SK-N-SH (cell line): Measurements from ENCODE around the gene ABR. TPM values are rescaled to one million over a fixed set of nuclear protein-coding genes. Genes with fewer than 3 reads are reported as not detected.

ENCODE experiments used
- CTCF ChIA-PET: fragments of 300-600, 350-600 bp; formaldehyde crosslinking; extraction: SDS; loops from one replicate; lab custom pipeline; 2021; lab: Yijun Ruan, JAX
- POLR2A ChIA-PET: fragments of 350-600 bp; sonication (Branson Sonifier 250); formaldehyde crosslinking; extraction: SDS; loops from one replicate; lab custom pipeline; 2020; ENCODE audit warnings: antibody characterized with exemption, inconsistent platforms; lab: Yijun Ruan, JAX
- DNase-seq: peaks from one replicate; pipeline ENCODE4 v3.0.0; 2012
- H2AFZ ChIP-seq: fragments of 200-600 bp; sonication (generic); 2 replicates; pipeline ENCODE4 v1.8.1; 2016; ENCODE audit warnings: antibody characterized with exemption, mild to moderate bottlenecking, low read depth
- H3F3A ChIP-seq: fragments of 200-600 bp; sonication (generic); replicated peaks from 2 replicates; pipeline ENCODE3; 2016; ENCODE audit warnings: antibody characterized with exemption, mild to moderate bottlenecking; ENCODE audit not compliant: insufficient read depth
- H3K27ac ChIP-seq, 2 experiments: fragments of 200-500 bp in 1 of 2; fragments of 200-600 bp in 1 of 2; sonication (Bioruptor generic) in 1 of 2; sonication (generic), shearing (Covaris generic) in 1 of 2; 2 replicates each; pipeline versions ENCODE4 v1.5.1 to v1.6.1; 2014 to 2016; ENCODE audit warnings: low read depth in 2 of 2, inconsistent platforms in 1 of 2, low read length in 1 of 2, mild to moderate bottlenecking in 1 of 2, mixed read lengths in 1 of 2
- H3K27me3 ChIP-seq: fragments of 200-600 bp; sonication (generic), shearing (Covaris generic); 2 replicates; pipeline ENCODE4 v1.6.1; 2016; ENCODE audit warnings: mixed run types; ENCODE audit not compliant: insufficient read depth
- H3K36me3 ChIP-seq, 2 experiments: fragments of 200-500 bp in 1 of 2; fragments of 200-600 bp in 1 of 2; sonication (Bioruptor generic) in 1 of 2; sonication (generic) in 1 of 2; replicated peaks in 1 of 2; 2 replicates each; pipeline versions ENCODE3 to v1.5.1; 2014 to 2016; ENCODE audit warnings: low read length in 1 of 2, mild to moderate bottlenecking in 1 of 2; ENCODE audit not compliant: insufficient read depth in 2 of 2, control insufficient read depth in 1 of 2
- H3K4me1 ChIP-seq, 2 experiments: fragments of 200-500 bp in 1 of 2; fragments of 200-600 bp in 1 of 2; sonication (Bioruptor generic) in 1 of 2; sonication (generic), shearing (Covaris generic) in 1 of 2; 2 replicates each; pipeline versions ENCODE4 v1.5.1 to v1.6.1; 2014 to 2016; ENCODE audit warnings: low read depth in 1 of 2, low read length in 1 of 2, mixed run types in 1 of 2; ENCODE audit not compliant: insufficient read depth in 2 of 2, control insufficient read depth in 1 of 2
- H3K4me2 ChIP-seq: fragments of 200-600 bp; sonication (generic), shearing (Covaris generic); 2 replicates; pipeline ENCODE4 v1.6.1; 2017; ENCODE audit warnings: mixed run types
- H3K4me3 ChIP-seq, 2 experiments: fragments of 200-500 bp in 1 of 2; fragments of 200-600 bp in 1 of 2; sonication (Bioruptor generic) in 1 of 2; sonication (generic), shearing (Covaris generic) in 1 of 2; 2 replicates each; pipeline versions ENCODE4 v1.5.1 to v1.8.1; 2014 to 2016; ENCODE audit warnings: low read depth in 2 of 2, inconsistent platforms in 1 of 2, low read length in 1 of 2, mild to moderate bottlenecking in 1 of 2, mixed read lengths in 1 of 2, moderate library complexity in 1 of 2
- H3K79me2 ChIP-seq: fragments of 200-600 bp; sonication (generic); 2 replicates; pipeline ENCODE4 v1.8.1; 2017; ENCODE audit warnings: mild to moderate bottlenecking; ENCODE audit not compliant: insufficient read depth
- H3K9ac ChIP-seq: fragments of 200-600 bp; sonication (generic); 2 replicates; pipeline ENCODE4 v1.6.1; 2017; ENCODE audit warnings: mixed run types
- H3K9me2 ChIP-seq: fragments of 200-600 bp; sonication (generic); 2 replicates; pipeline ENCODE4 v1.6.1; 2017; ENCODE audit warnings: mixed run types
- H3K9me3 ChIP-seq: fragments of 200-600 bp; sonication (generic); 2 replicates; pipeline ENCODE4 v1.6.1; 2017; ENCODE audit warnings: mixed run types, mild to moderate bottlenecking, moderate library complexity
- H4K20me1 ChIP-seq: fragments of 200-600 bp; sonication (generic); 2 replicates; pipeline ENCODE4 v1.6.1; 2017; ENCODE audit warnings: mild to moderate bottlenecking, mixed run types; ENCODE audit not compliant: insufficient read depth
- CHD2 ChIP-seq: fragments of 150-350 bp; IDR thresholded peaks from 2 replicates; pipeline ENCODE4 v1.6.1; 2018; ENCODE audit warnings: low read length; ENCODE audit not compliant: partially characterized antibody
- ELF1 ChIP-seq: IDR thresholded peaks from 2 replicates; pipeline ENCODE4 v1.4.0; 2012
- EZH2phosphoT487 ChIP-seq: fragments of 200-600 bp; sonication (generic); IDR thresholded peaks from 2 replicates; pipeline ENCODE4 v1.6.1; 2017; ENCODE audit warnings: low read depth, mixed run types, mild to moderate bottlenecking, antibody characterized with exemption, moderate library complexity, borderline replicate concordance
- GATA2 ChIP-seq: sonication (generic); formaldehyde crosslinking; IDR thresholded peaks from 2 replicates; pipeline ENCODE4 v1.5.0; 2020; ENCODE audit warnings: mild to moderate bottlenecking, missing genetic modification reagents
- MXI1 ChIP-seq: IDR thresholded peaks from 2 replicates; pipeline ENCODE4 v1.6.1; 2012; ENCODE audit warnings: mild to moderate bottlenecking, low read depth, low read length, improper control_type of control experiment
- NFIC ChIP-seq: IDR thresholded peaks from 2 replicates; pipeline ENCODE4 v1.4.0; 2012; ENCODE audit warnings: borderline replicate concordance
- PBX3 ChIP-seq: IDR thresholded peaks from 2 replicates; pipeline ENCODE4; 2012
- POLR2AphosphoS5 ChIP-seq: IDR thresholded peaks from 2 replicates; pipeline ENCODE4 v1.6.1; 2012; ENCODE audit warnings: low read depth, low read length
- RAD21 ChIP-seq: IDR thresholded peaks from 2 replicates; pipeline ENCODE4 v1.6.1; 2012; ENCODE audit warnings: mild to moderate bottlenecking, low read length
- RFX5 ChIP-seq: IDR thresholded peaks from 2 replicates; pipeline ENCODE4 v1.6.1; 2012; ENCODE audit warnings: mild to moderate bottlenecking, improper control_type of control experiment, low read length
- TAF1 ChIP-seq: IDR thresholded peaks from 2 replicates; pipeline ENCODE4 v1.6.1; 2012; ENCODE audit warnings: low read depth, mild to moderate bottlenecking, low read length, moderate library complexity, borderline replicate concordance
- USF1 ChIP-seq: IDR thresholded peaks from 2 replicates; pipeline ENCODE4 v1.4.0; 2012; ENCODE audit warnings: low read depth, borderline replicate concordance
- ZBTB33 ChIP-seq: IDR thresholded peaks from 2 replicates; pipeline ENCODE4 v1.4.0; 2012; ENCODE audit warnings: low read depth, borderline replicate concordance
- WGBS: methylation state at CpG from one replicate; pipeline ENCODE4 v1.1.6; 2017; ENCODE audit warnings: low lambda C conversion rate; 5-methylcytosine and 5-hydroxymethylcytosine counted together
- polyA plus RNA-seq, 3 experiments: library from polyadenylated mRNA; depleted of rRNA; stranded (reverse); fragments of >200 nt; gene quantifications; 2 replicates each; pipeline ENCODE4 v1.2.3, GENCODE V29; 2012
- TF ChIP-seq, protein P1 (sequence below): fragments of 150-350 bp; IDR thresholded peaks from 2 replicates; pipeline ENCODE4 v1.6.1; 2017; ENCODE audit warnings: antibody characterized with exemption, low read length, low read depth, borderline replicate concordance
- TF ChIP-seq, protein P2 (sequence below): IDR thresholded peaks from 2 replicates; pipeline ENCODE4 v1.4.0; 2012; ENCODE audit warnings: low read depth

Gene ABR
- polyA plus RNA-seq, 1 of the 3 experiments (the other 2 are of a cell fraction), result 117 TPM

GRCh38 chr17:1144162-1144561 is 35.6 kb downstream of the ABR start:
- H3K9me2 ChIP-seq, result no peaks in the 10 kb centered on the region
- TF ChIP-seq CHD2 (no peak), RAD21 (no peak), TAF1 (no peak), PBX3 (no peak), EZH2phosphoT487 (no peak), POLR2AphosphoS5 (no peak), GATA2 (CRISPR knock-in tag) (no peak), ELF1 (no peak), MXI1 (no peak), NFIC (no peak), ZBTB33 (no peak), USF1 (no peak), RFX5 (no peak)
- TF ChIP-seq, protein P1, sequence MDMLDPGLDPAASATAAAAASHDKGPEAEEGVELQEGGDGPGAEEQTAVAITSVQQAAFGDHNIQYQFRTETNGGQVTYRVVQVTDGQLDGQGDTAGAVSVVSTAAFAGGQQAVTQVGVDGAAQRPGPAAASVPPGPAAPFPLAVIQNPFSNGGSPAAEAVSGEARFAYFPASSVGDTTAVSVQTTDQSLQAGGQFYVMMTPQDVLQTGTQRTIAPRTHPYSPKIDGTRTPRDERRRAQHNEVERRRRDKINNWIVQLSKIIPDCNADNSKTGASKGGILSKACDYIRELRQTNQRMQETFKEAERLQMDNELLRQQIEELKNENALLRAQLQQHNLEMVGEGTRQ, result no peak
- TF ChIP-seq, protein P2, sequence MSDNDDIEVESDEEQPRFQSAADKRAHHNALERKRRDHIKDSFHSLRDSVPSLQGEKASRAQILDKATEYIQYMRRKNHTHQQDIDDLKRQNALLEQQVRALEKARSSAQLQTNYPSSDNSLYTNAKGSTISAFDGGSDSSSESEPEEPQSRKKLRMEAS, result no peak
- H3K4me3 ChIP-seq, result no peak overlapping the region
- H3K36me3 ChIP-seq, result no peaks in the 10 kb centered on the region
- H3K27ac ChIP-seq, result no peak overlapping the region
- H3K27me3 ChIP-seq, result no peaks in the 10 kb centered on the region
- no peaks in the 10 kb centered on the region for H3K9me3 ChIP-seq
- WGBS, result 88% methylated on average over 17 of the region's 17 CpGs
- no peak overlapping the region for H3K4me2 ChIP-seq
- peaks cover 4 to 6% of the 10 kb centered on the region in 2 experiments; a peak in 2 of 4 replicates for H3K4me1 ChIP-seq
- POLR2A ChIA-PET, result interaction anchor here (1.3 kb wide), 1 partner anchor 10 kb away, joined by 4 read pairs; no protein-coding TSS in a partner anchor
- H3K9ac ChIP-seq, result no peak overlapping the region
- H3K79me2 ChIP-seq, result no peaks in the 10 kb centered on the region
- no peak overlapping the region for H2AFZ ChIP-seq
- CTCF ChIA-PET, result interaction anchor here (0.9 to 7.3 kb wide), 3 partner anchors 22 to 43 kb away, joined by 3 to 71 read pairs (median 8); no protein-coding TSS in a partner anchor
- DNase-seq, result no peak
- peaks cover under 1% of the 10 kb centered on the region for H3F3A ChIP-seq
- H4K20me1 ChIP-seq, result no peaks in the 10 kb centered on the region
